ENCODE data around the gene SERPINB6. TPM values are rescaled to one million over a fixed set of nuclear protein-coding genes. Genes with fewer than 3 reads are reported as not detected.

Gene SERPINB6
- total RNA-seq, 1 experiment from 2014 or later, result 39.0 TPM

GRCh38 chr6:2916158-2916925 lies 55.0 kb downstream of the SERPINB6 start:
- H3T11ph ChIP-seq (ENCODE audit: low read length), result no peak overlapping the region
- no peak overlapping the region for H2BK20ac ChIP-seq (ENCODE audit: low read depth, low read length, poor library complexity, severe bottlenecking)
- H3K79me1 ChIP-seq (ENCODE audit: insufficient read depth, low read depth, low read length, poor library complexity, severe bottlenecking), result no peaks in the 10 kb centered on the region
- peaks cover 6% of the 10 kb centered on the region for H3K27me3 Mint-ChIP-seq (ENCODE audit: low read depth)
- peaks cover 59 to 74% of the 10 kb centered on the region in 2 experiments for H3K4me1 Mint-ChIP-seq
- H3K27me3 ChIP-seq (ENCODE audit: insufficient read depth, low read length), result no peaks in the 10 kb centered on the region
- TF ChIP-seq CTCF (conservative IDR thresholded peaks at IDR 0.05), result no peak
- no peaks in the 10 kb centered on the region for H3K9me3 ChIP-seq (ENCODE audit: control insufficient read depth, low read depth, low read length)
- no peak overlapping the region for H2BK120ac ChIP-seq (ENCODE audit: low read depth, low read length, poor library complexity, severe bottlenecking)
- H3K18ac ChIP-seq (ENCODE audit: insufficient read length, low read depth, low read length), result no peak overlapping the region
- H3K56ac ChIP-seq (ENCODE audit: insufficient read length, low read depth, low read length), result no peak overlapping the region
- no peaks in the 10 kb centered on the region for H4K20me1 ChIP-seq (ENCODE audit: control insufficient read depth, insufficient read depth, insufficient read length)
- no peaks in the 10 kb centered on the region for H3K79me2 ChIP-seq (ENCODE audit: insufficient read depth, low read length)
- H2BK15ac ChIP-seq (ENCODE audit: low read depth, low read length), result no peak overlapping the region
- no peak overlapping the region for H4K5ac ChIP-seq (ENCODE audit: insufficient read length, low read depth, low read length)
- H3K4me3 Mint-ChIP-seq, result no peak overlapping the region; a peak in 1 of 5 replicates
- H3K36me3 Mint-ChIP-seq (ENCODE audit: insufficient read depth in 1 of 3, low read depth in 3 of 3), result peaks cover 8 to 9% (median 9%) of the 10 kb centered on the region in 3 experiments
- H3K27ac Mint-ChIP-seq, result peak overlapping the region in 2 of 3 experiments; percentile 91; a peak in 3 of 7 replicates
- DNase-seq, result no peak
- H3K9ac ChIP-seq (ENCODE audit: extremely low read depth, insufficient read length, low read length), result no peak overlapping the region
- no CpG with 5 or more reads among the region's 3 CpGs for WGBS (ENCODE audit: extremely low coverage, insufficient read length, low lambda C conversion rate)
- H2BK12ac ChIP-seq (ENCODE audit: insufficient read length, low read depth, low read length), result no peak overlapping the region
- no peak overlapping the region for H2BK5ac ChIP-seq (ENCODE audit: insufficient read length, low read length)
- H3K23me2 ChIP-seq (ENCODE audit: insufficient read length, low read depth, low read length, poor library complexity, severe bottlenecking), result no peaks in the 10 kb centered on the region
- H2AFZ ChIP-seq (ENCODE audit: low read length), result no peak overlapping the region
- H2AK5ac ChIP-seq (ENCODE audit: insufficient read length, low read length), result no peak overlapping the region
- H3K14ac ChIP-seq (ENCODE audit: insufficient read depth, low read length), result no peak overlapping the region
- peaks cover 16% of the 10 kb centered on the region; the same call in 1 of the 2 replicates for H3K4me1 ChIP-seq (ENCODE audit: insufficient read depth, low read length)
- no peak overlapping the region for H4K8ac ChIP-seq (replicated peaks; ENCODE audit: insufficient read length, low read depth, low read length)
- no peak overlapping the region for H3K23ac ChIP-seq (ENCODE audit: insufficient read length, low read depth, low read length)
- H3K4me2 ChIP-seq (ENCODE audit: insufficient read depth, insufficient read length, low read length), result peak overlapping the region; percentile 5
- peak overlapping the region; percentile 2 for H3K27ac ChIP-seq (ENCODE audit: insufficient read length, low read depth, low read length)
- H3K9me3 Mint-ChIP-seq, result peaks cover 8 to 13% of the 10 kb centered on the region in 2 experiments
- no peak overlapping the region for H3K4ac ChIP-seq (ENCODE audit: low read depth, low read length)
- H4K91ac ChIP-seq (ENCODE audit: insufficient read length, low read depth, low read length), result no peak overlapping the region

Measured in H9 (cell line).